ENCODE data around the gene MAP6D1. TPM values are rescaled to one million over a fixed set of nuclear protein-coding genes. Genes with fewer than 3 reads are reported as not detected.

Gene MAP6D1
- total and polyA plus RNA-seq, 2 experiments from 2014 or later = 0.50 to 3.4 TPM

DNA sequence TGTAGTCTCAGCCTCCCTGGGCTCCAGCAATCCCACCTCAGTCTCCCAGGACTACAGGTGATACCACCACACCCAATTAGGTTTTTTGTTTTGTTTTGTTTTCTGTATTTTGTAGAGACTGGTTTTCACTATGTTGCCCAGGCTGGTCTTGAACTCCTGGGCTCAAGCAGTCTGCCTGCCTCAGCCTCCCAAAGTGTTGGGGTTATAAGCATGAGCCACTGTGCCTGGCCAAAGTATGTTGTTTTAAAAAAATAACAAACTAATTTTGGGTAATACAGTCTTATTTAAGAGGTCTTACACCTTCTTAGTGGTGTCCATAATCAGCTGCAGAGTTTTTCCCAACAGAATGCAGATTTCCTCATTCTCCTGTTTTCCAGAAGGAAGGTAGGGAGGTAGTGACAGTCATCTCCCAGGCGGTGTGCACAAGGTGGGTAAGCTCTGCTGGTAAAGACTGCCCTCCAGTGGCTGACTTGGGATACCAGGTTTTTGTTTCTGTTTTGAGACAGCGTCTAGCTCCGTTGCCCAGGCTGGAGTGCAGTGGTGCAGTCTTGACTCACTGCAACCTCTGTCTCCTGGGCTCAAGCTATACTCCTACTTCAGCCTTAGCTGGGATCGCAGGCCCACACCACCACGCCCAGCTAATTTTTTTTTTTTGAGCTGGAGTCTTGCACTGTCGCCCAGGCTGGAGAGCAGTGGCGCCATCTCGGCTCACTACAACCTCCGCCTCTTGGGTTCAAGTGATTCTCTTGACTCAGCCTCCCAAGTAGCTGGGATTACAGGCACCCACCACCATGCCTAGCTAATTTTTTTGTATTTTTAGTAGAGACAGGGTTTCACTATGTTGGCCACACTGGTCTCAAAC lies 58.4 kb downstream of the MAP6D1 start:
- Histone ChIP-seq H2AFZ (no peak overlapping the region), H3K79me2 (no peaks in the 10 kb centered on the region), H3K4me1 (ENCODE audit: insufficient read depth) (peaks cover 20% of the 10 kb centered on the region), H3K36me3 (replicated peaks; ENCODE audit: insufficient read depth, low read depth) (no peaks in the 10 kb centered on the region), H4K20me1 (ENCODE audit: insufficient read depth, poor library complexity, severe bottlenecking) (no peaks in the 10 kb centered on the region), H3K9me2 (replicated peaks; ENCODE audit: insufficient read depth) (no peaks in the 10 kb centered on the region), H3K4me3 (no peak overlapping the region), H3K27me3 (no peaks in the 10 kb centered on the region), H3K27ac (peak overlapping the region; percentile 59), H3K9me3 (ENCODE audit: low read depth) (no peaks in the 10 kb centered on the region), H3K4me2 (no peak overlapping the region)
- peak; percentile 86 for DNase-seq (ENCODE audit: low spot score)
- no peak for TF ChIP-seq EZH2phosphoT487 (IDR thresholded peaks at IDR 0.05; ENCODE audit: low read depth, severe bottlenecking, unreplicated experiment)
- no peak for TF ChIP-seq EZH2 (IDR thresholded peaks at IDR 0.05; ENCODE audit: borderline replicate concordance)
- TF ChIP-seq CTCF (IDR thresholded peaks at IDR 0.05; ENCODE audit: poor library complexity) = peak; percentile 79
- 79% methylated on average over 9 of the region's 9 CpGs for WGBS (ENCODE audit: low lambda C conversion rate, missing lambda C conversion rate)

DNA sequence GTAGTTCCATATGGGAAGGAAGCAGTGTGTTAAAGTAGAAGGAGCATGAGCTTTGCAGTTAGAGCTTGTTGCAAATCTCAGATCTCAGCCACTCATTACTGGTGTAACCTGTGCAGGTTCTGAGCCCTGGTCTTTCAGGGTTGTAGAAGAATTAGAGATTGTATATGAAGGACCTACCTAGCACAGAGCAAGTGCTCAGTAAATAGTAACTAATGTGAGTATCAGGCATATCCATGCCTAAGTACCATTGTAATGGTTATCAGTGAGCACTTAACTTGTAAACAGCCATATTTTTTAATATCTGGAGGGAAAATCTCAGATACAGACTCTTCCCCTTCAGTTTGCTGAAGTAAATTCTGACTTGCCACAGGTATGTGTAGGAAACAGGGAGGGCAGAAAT lies 59.3 kb downstream of the MAP6D1 start:
- Histone ChIP-seq H3K27me3 (no peaks in the 10 kb centered on the region), H4K20me1 (ENCODE audit: insufficient read depth, poor library complexity, severe bottlenecking) (no peaks in the 10 kb centered on the region), H3K4me3 (no peak overlapping the region), H3K27ac (peak overlapping the region; percentile 59), H3K4me2 (no peak overlapping the region), H3K4me1 (ENCODE audit: insufficient read depth) (peaks cover 20% of the 10 kb centered on the region), H2AFZ (no peak overlapping the region), H3K9me3 (ENCODE audit: low read depth) (no peaks in the 10 kb centered on the region), H3K36me3 (replicated peaks; ENCODE audit: insufficient read depth, low read depth) (peaks cover 5% of the 10 kb centered on the region), H3K79me2 (no peaks in the 10 kb centered on the region), H3K9me2 (replicated peaks; ENCODE audit: insufficient read depth) (no peaks in the 10 kb centered on the region)
- DNase-seq (ENCODE audit: low spot score) = no peak
- TF ChIP-seq EZH2 (IDR thresholded peaks at IDR 0.05; ENCODE audit: borderline replicate concordance) (no peak), CTCF (IDR thresholded peaks at IDR 0.05; ENCODE audit: poor library complexity) (no peak), EZH2phosphoT487 (IDR thresholded peaks at IDR 0.05; ENCODE audit: low read depth, severe bottlenecking, unreplicated experiment) (no peak)

Other genes with a start within 250 kb of the MAP6D1 start
- gene KLHL24, start 190.0 kb downstream of the MAP6D1 start, total RNA-seq = 106 and 107 TPM in 2 replicates
- 29.6 and 29.7 TPM in 2 replicates for gene KLHL24, start 190.0 kb downstream of the MAP6D1 start, polyA plus RNA-seq
- gene YEATS2, start 127.8 kb downstream of the MAP6D1 start, total RNA-seq = 19.9 and 21.5 TPM in 2 replicates
- 9.8 and 12.5 TPM in 2 replicates for gene YEATS2, start 127.8 kb downstream of the MAP6D1 start, polyA plus RNA-seq
- gene PARL, start 59.3 kb upstream of the MAP6D1 start, total RNA-seq = 32.3 and 35.2 TPM in 2 replicates
- gene PARL, start 59.3 kb upstream of the MAP6D1 start, polyA plus RNA-seq = 47.9 and 71.4 TPM in 2 replicates
- gene ABCC5, start 192.3 kb upstream of the MAP6D1 start, total RNA-seq = 27.1 and 27.8 TPM in 2 replicates
- 36.5 and 41.4 TPM in 2 replicates for gene ABCC5, start 192.3 kb upstream of the MAP6D1 start, polyA plus RNA-seq
- gene HTR3D, start 206.2 kb upstream of the MAP6D1 start, total RNA-seq = not detected in 2 replicates
- gene HTR3D, start 206.2 kb upstream of the MAP6D1 start, polyA plus RNA-seq = not detected in 2 replicates
- gene HTR3C, start 227.5 kb upstream of the MAP6D1 start, total RNA-seq = not detected in 2 replicates
- gene HTR3C, start 227.5 kb upstream of the MAP6D1 start, polyA plus RNA-seq = not detected in 2 replicates

Data from hepatocyte (in vitro differentiated cells).